ENCODE measurements around the gene RXRA. TPM values are rescaled to one million over a fixed set of nuclear protein-coding genes. Genes with fewer than 3 reads are reported as not detected.

The RXRA gene
- total RNA-seq, 1 experiment from 2014 or later = 29.9 TPM

DNA sequence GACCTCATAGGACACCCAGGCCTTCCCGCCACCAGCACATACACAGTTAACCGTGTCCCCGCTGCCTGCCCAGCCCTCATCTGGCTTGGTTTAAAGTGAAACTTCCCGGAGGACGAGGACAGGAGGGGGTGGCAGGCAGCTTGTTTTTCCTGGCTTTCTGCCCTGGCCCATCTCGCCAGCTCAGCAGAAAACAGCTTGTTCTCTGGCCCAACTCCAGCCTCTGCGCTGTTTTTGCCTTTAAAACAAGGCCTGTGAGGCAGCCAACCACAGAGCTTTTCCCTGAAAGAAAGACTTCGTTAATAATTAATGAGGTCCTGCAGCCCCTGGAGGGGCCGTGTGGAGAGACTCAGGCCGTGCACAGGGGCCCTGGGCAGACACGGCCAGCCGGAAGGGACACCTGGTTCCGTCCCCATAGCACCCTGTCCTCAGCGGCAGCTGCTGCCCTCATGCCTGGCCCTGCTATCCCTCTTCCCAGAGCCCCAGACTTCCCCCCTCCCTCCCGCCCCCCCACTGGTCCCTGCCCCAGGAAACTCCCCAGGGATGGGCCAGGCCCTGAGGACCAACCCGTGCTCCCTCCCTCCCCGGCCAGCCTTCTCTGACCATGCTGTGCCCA is 108.7 kb downstream of the RXRA start:
- 0 out of 4 replicates have a peak, but pooled peaks cover 0 to 3% of the 10 kb centered on the region in 2 experiments for H3K4me1 Mint-ChIP-seq
- Histone ChIP-seq H2BK15ac (ENCODE audit: low read depth, low read length) (no peak overlapping the region), H3K9ac (ENCODE audit: extremely low read depth, insufficient read length, low read length) (no peak overlapping the region), H3K4ac (ENCODE audit: low read depth, low read length) (no peak overlapping the region), H2AK5ac (ENCODE audit: insufficient read length, low read length) (no peak overlapping the region), H3K9me3 (ENCODE audit: control insufficient read depth, low read depth, low read length) (no peaks in the 10 kb centered on the region), H2BK12ac (ENCODE audit: insufficient read length, low read depth, low read length) (no peak overlapping the region), H2BK20ac (ENCODE audit: low read depth, low read length, poor library complexity, severe bottlenecking) (no peak overlapping the region), H2AFZ (ENCODE audit: low read length) (no peak overlapping the region), H3K27me3 (ENCODE audit: insufficient read depth, low read length) (no peaks in the 10 kb centered on the region), H2BK120ac (ENCODE audit: low read depth, low read length, poor library complexity, severe bottlenecking) (no peak overlapping the region), H4K91ac (ENCODE audit: insufficient read length, low read depth, low read length) (no peak overlapping the region), H3T11ph (ENCODE audit: low read length) (no peak overlapping the region), H3K27ac (ENCODE audit: insufficient read length, low read depth, low read length) (no peak overlapping the region), H3K23me2 (ENCODE audit: insufficient read length, low read depth, low read length, poor library complexity, severe bottlenecking) (no peaks in the 10 kb centered on the region), H3K79me1 (ENCODE audit: insufficient read depth, low read depth, low read length, poor library complexity, severe bottlenecking) (no peaks in the 10 kb centered on the region), H3K18ac (ENCODE audit: insufficient read length, low read depth, low read length) (no peak overlapping the region), H3K14ac (ENCODE audit: insufficient read depth, low read length) (no peak overlapping the region), H4K8ac (replicated peaks; ENCODE audit: insufficient read length, low read depth, low read length) (no peak overlapping the region), H3K4me2 (ENCODE audit: insufficient read depth, insufficient read length, low read length) (no peak overlapping the region), H2BK5ac (ENCODE audit: insufficient read length, low read length) (no peak overlapping the region), H3K56ac (ENCODE audit: insufficient read length, low read depth, low read length) (no peak overlapping the region), H3K23ac (ENCODE audit: insufficient read length, low read depth, low read length) (no peak overlapping the region), H3K79me2 (ENCODE audit: insufficient read depth, low read length) (no peaks in the 10 kb centered on the region), H4K5ac (ENCODE audit: insufficient read length, low read depth, low read length) (no peak overlapping the region), H3K4me1 (ENCODE audit: insufficient read depth, low read length) (no peaks in the 10 kb centered on the region), H4K20me1 (ENCODE audit: control insufficient read depth, insufficient read depth, insufficient read length) (no peaks in the 10 kb centered on the region)
- no peaks in the 10 kb centered on the region for H3K27me3 Mint-ChIP-seq (ENCODE audit: low read depth)
- peaks cover 0 to 10% (median 9%) of the 10 kb centered on the region in 3 experiments; a peak in 4 of 7 replicates for H3K36me3 Mint-ChIP-seq (ENCODE audit: insufficient read depth in 1 of 3, low read depth in 3 of 3)
- H3K4me3 Mint-ChIP-seq = no peak overlapping the region
- no CpG with 5 or more reads among the region's 17 CpGs for WGBS (ENCODE audit: extremely low coverage, insufficient read length, low lambda C conversion rate)
- TF ChIP-seq, protein P1, sequence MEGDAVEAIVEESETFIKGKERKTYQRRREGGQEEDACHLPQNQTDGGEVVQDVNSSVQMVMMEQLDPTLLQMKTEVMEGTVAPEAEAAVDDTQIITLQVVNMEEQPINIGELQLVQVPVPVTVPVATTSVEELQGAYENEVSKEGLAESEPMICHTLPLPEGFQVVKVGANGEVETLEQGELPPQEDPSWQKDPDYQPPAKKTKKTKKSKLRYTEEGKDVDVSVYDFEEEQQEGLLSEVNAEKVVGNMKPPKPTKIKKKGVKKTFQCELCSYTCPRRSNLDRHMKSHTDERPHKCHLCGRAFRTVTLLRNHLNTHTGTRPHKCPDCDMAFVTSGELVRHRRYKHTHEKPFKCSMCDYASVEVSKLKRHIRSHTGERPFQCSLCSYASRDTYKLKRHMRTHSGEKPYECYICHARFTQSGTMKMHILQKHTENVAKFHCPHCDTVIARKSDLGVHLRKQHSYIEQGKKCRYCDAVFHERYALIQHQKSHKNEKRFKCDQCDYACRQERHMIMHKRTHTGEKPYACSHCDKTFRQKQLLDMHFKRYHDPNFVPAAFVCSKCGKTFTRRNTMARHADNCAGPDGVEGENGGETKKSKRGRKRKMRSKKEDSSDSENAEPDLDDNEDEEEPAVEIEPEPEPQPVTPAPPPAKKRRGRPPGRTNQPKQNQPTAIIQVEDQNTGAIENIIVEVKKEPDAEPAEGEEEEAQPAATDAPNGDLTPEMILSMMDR (conservative IDR thresholded peaks at IDR 0.05) = no peak
- H3K27ac Mint-ChIP-seq = 0 out of 7 replicates have a peak overlapping the region, but pooled peaks of 1 of the 3 experiments have one; percentile 28
- no peak for DNase-seq
- H3K9me3 Mint-ChIP-seq = no peaks in the 10 kb centered on the region
